K562 (cell line): Measurements from ENCODE around the gene TRDMT1. TPM values are rescaled to one million over a fixed set of nuclear protein-coding genes. Genes with fewer than 3 reads are reported as not detected.
A peak's percentile ranks its signal among the peaks of the same experiment; 100 is the strongest.

Experiments
- ATF1 ChIP-seq, 2 experiments: fragments of 450-650 bp in 1 of 2; IDR thresholded peaks; 2 replicates each; pipeline ENCODE4 v1.6.1; 2016; ENCODE audit warnings: missing compliant biosample characterization in 1 of 2, missing genetic modification characterization in 1 of 2
- E4F1 ChIP-seq: fragments of 250-450 bp; sonication (Bioruptor Pico); IDR thresholded peaks from 2 replicates; pipeline ENCODE4 v1.5.0; 2021; ENCODE audit warnings: mild to moderate bottlenecking, borderline replicate concordance
- FOXO4 ChIP-seq: fragments of 450-650 bp; formaldehyde crosslinking; IDR thresholded peaks from 2 replicates; pipeline ENCODE4 v1.4.0; 2020; ENCODE audit warnings: mild to moderate bottlenecking, moderate library complexity
- HDAC6 ChIP-seq: IDR thresholded peaks from 2 replicates; pipeline ENCODE4 v1.6.1; 2012; ENCODE audit warnings: low read depth, mild to moderate bottlenecking, control low read depth, inconsistent platforms, low read length, moderate library complexity
- HMG20A ChIP-seq: fragments of 450-650 bp; formaldehyde crosslinking; conservative IDR thresholded peaks from 2 replicates; pipeline ENCODE4 v1.4.0; 2020; ENCODE audit warnings: mild to moderate bottlenecking, mixed read lengths
- POLR3A ChIP-seq: IDR thresholded peaks from 2 replicates; pipeline ENCODE4 v1.6.1; 2011; ENCODE audit warnings: borderline replicate concordance, mild to moderate bottlenecking, moderate library complexity; ENCODE audit not compliant: insufficient read length, insufficient read depth; ENCODE audit errors: extremely low read depth
- PTRF ChIP-seq: fragments of 450-650 bp; IDR thresholded peaks from 2 replicates; pipeline ENCODE4 v1.6.1; 2016; ENCODE audit warnings: mild to moderate bottlenecking, missing genetic modification characterization, missing compliant biosample characterization
- SMAD1 ChIP-seq: fragments of 150-350 bp; IDR thresholded peaks from 2 replicates; pipeline ENCODE4 v1.6.1; 2014; ENCODE audit warnings: low read length, low read depth; ENCODE audit not compliant: partially characterized antibody
- ZBTB40 ChIP-seq, 2 experiments: fragments of 450-650 bp in 1 of 2; sonication (generic) in 1 of 2; formaldehyde crosslinking in 1 of 2; IDR thresholded peaks; 2 replicates each; pipeline versions ENCODE4 v1.7.1 to v1.9.0; 2016 to 2022; ENCODE audit warnings: inconsistent platforms in 1 of 2, mild to moderate bottlenecking in 1 of 2, missing genetic modification reagents in 1 of 2
- ZC3H11A ChIP-seq: IDR thresholded peaks from 2 replicates; pipeline ENCODE4 v1.6.1; 2012; ENCODE audit warnings: low read depth, low read length, improper control_type of control experiment
- polyA plus RNA-seq, 8 experiments: library from polyadenylated mRNA; depleted of rRNA in 4 of 8; stranded (reverse) in 5 of 8; unstranded in 3 of 8; fragments of >200 nt; fragmentation: Nextera tagmentation in 2 of 8; fragmentation: Illumina TruSeq in 1 of 8; extraction: Ambion mirVana in 2 of 8; extraction: Trizol in 1 of 8; gene quantifications; 2 replicates each; pipeline versions ENCODE4 v1.2.1 to v1.2.3, GENCODE V29; 2011 to 2014; ENCODE audit warnings: inconsistent platforms in 1 of 8, missing spikeins in 1 of 8
- total RNA-seq, 7 experiments: library from RNA; depleted of rRNA in 6 of 7; stranded (reverse); fragments of >200 nt in 6 of 7; fragmentation: Illumina TruSeq in 2 of 7; extraction: Trizol in 2 of 7; gene quantifications; 2 replicates each; pipeline versions ENCODE4 v1.2.1 to v1.2.3, GENCODE V29; 2011 to 2021; ENCODE audit warnings: low replicate concordance in 1 of 7

Gene TRDMT1
- total and polyA plus RNA-seq, 9 of the 15 experiments (the other 6 are each of a cell fraction or from before 2014, with no cell fraction given) = 5.4 to 12.6 (median 9.3) TPM

GRCh38 chr10:17200912-17201793 lies at the start of gene TRDMT1 (continued):
- TF ChIP-seq ZBTB40 (IDR thresholded peaks at IDR 0.05) (peak; percentile 97), ZBTB40 (CRISPR knock-in tag; IDR thresholded peaks at IDR 0.05) (no peak), POLR3A (no peak), ATF1 (CRISPR knock-in tag; IDR thresholded peaks at IDR 0.05) (no peak), ATF1 (tag; IDR thresholded peaks at IDR 0.05) (peak; percentile 76), HDAC6 (no peak), SMAD1 (peak; percentile 9), E4F1 (CRISPR knock-in tag) (no peak), PTRF (tag) (no peak), HMG20A (CRISPR knock-in tag) (no peak), FOXO4 (CRISPR knock-in tag) (no peak), ZC3H11A (peak; percentile 94)
